ENCODE results near the gene CLPTM1L.
A peak's percentile ranks its signal among the peaks of the same experiment; 100 is the strongest.

The CLPTM1L gene

GRCh38 chr5:1387876-1388275, 43.0 kb upstream of the CLPTM1L start:
- Histone ChIP-seq H2AFZ (ENCODE audit: low read length) (no peak overlapping the region), H3K9me3 (ENCODE audit: insufficient read depth, low read depth, low read length) (no peaks in the 10 kb centered on the region), H3K79me2 (ENCODE audit: insufficient read depth, low read length) (no peaks in the 10 kb centered on the region), H3K27me3 (ENCODE audit: insufficient read depth, low read length, poor library complexity, severe bottlenecking) (no peaks in the 10 kb centered on the region), H3K9ac (ENCODE audit: low read depth, low read length, poor library complexity, severe bottlenecking) (no peak overlapping the region), H4K20me1 (ENCODE audit: insufficient read depth, low read length, poor library complexity, severe bottlenecking) (no peaks in the 10 kb centered on the region), H3K4me3 (ENCODE audit: low read length, poor library complexity, severe bottlenecking) (no peak overlapping the region), H3K36me3 (ENCODE audit: insufficient read depth, low read length) (no peaks in the 10 kb centered on the region), H3K4me1 (ENCODE audit: insufficient read depth, low read length, poor library complexity, severe bottlenecking) (peaks cover 13% of the 10 kb centered on the region), H3K4me2 (ENCODE audit: low read depth, low read length, poor library complexity, severe bottlenecking) (no peak overlapping the region), H3K9me2 (replicated peaks; ENCODE audit: low read depth, low read length) (no peaks in the 10 kb centered on the region), H3F3A (ENCODE audit: low read depth) (no peaks in the 10 kb centered on the region)
- TF ChIP-seq EZH2phosphoT487 (IDR thresholded peaks at IDR 0.05; ENCODE audit: borderline replicate concordance) (no peak), CTCF (conservative IDR thresholded peaks at IDR 0.05; ENCODE audit: low read length) (no peak)

GRCh38 chr5:1387059-1387755, 42.3 kb upstream of the CLPTM1L start:
- no peaks in the 10 kb centered on the region for H3K9me2 ChIP-seq (replicated peaks; ENCODE audit: low read depth, low read length)
- peak overlapping the region; percentile 84 for H3K4me2 ChIP-seq (ENCODE audit: low read depth, low read length, poor library complexity, severe bottlenecking)
- H2AFZ ChIP-seq (ENCODE audit: low read length) = no peak overlapping the region
- no peaks in the 10 kb centered on the region for H3K36me3 ChIP-seq (ENCODE audit: insufficient read depth, low read length)
- H3K9me3 ChIP-seq (ENCODE audit: insufficient read depth, low read depth, low read length) = no peaks in the 10 kb centered on the region
- no peaks in the 10 kb centered on the region for H3K27me3 ChIP-seq (ENCODE audit: insufficient read depth, low read length, poor library complexity, severe bottlenecking)
- TF ChIP-seq CTCF (conservative IDR thresholded peaks at IDR 0.05; ENCODE audit: low read length) (no peak), EZH2phosphoT487 (IDR thresholded peaks at IDR 0.05; ENCODE audit: borderline replicate concordance) (no peak)
- no peak overlapping the region for H3K4me3 ChIP-seq (ENCODE audit: low read length, poor library complexity, severe bottlenecking)
- H3K4me1 ChIP-seq (ENCODE audit: insufficient read depth, low read length, poor library complexity, severe bottlenecking) = peaks cover 13% of the 10 kb centered on the region
- no peak overlapping the region for H3K9ac ChIP-seq (ENCODE audit: low read depth, low read length, poor library complexity, severe bottlenecking)
- no peaks in the 10 kb centered on the region for H4K20me1 ChIP-seq (ENCODE audit: insufficient read depth, low read length, poor library complexity, severe bottlenecking)
- H3K79me2 ChIP-seq (ENCODE audit: insufficient read depth, low read length) = no peaks in the 10 kb centered on the region
- H3F3A ChIP-seq (ENCODE audit: low read depth) = no peaks in the 10 kb centered on the region

GRCh38 chr5:1386274-1386717, 41.4 kb upstream of the CLPTM1L start:
- Histone ChIP-seq H3K9me3 (ENCODE audit: insufficient read depth, low read depth, low read length) (no peaks in the 10 kb centered on the region), H3K36me3 (ENCODE audit: insufficient read depth, low read length) (no peaks in the 10 kb centered on the region), H2AFZ (ENCODE audit: low read length) (peak overlapping the region; percentile 92), H3K4me1 (ENCODE audit: insufficient read depth, low read length, poor library complexity, severe bottlenecking) (peaks cover 13% of the 10 kb centered on the region), H3K4me3 (ENCODE audit: low read length, poor library complexity, severe bottlenecking) (peak overlapping the region; percentile 77), H3K79me2 (ENCODE audit: insufficient read depth, low read length) (no peaks in the 10 kb centered on the region), H3K9me2 (replicated peaks; ENCODE audit: low read depth, low read length) (no peaks in the 10 kb centered on the region), H3F3A (ENCODE audit: low read depth) (no peaks in the 10 kb centered on the region), H3K4me2 (ENCODE audit: low read depth, low read length, poor library complexity, severe bottlenecking) (peak overlapping the region; percentile 84), H3K9ac (ENCODE audit: low read depth, low read length, poor library complexity, severe bottlenecking) (peak overlapping the region; percentile 66), H3K27me3 (ENCODE audit: insufficient read depth, low read length, poor library complexity, severe bottlenecking) (no peaks in the 10 kb centered on the region), H4K20me1 (ENCODE audit: insufficient read depth, low read length, poor library complexity, severe bottlenecking) (no peaks in the 10 kb centered on the region)
- no peak for TF ChIP-seq CTCF (conservative IDR thresholded peaks at IDR 0.05; ENCODE audit: low read length)
- no peak for TF ChIP-seq EZH2phosphoT487 (IDR thresholded peaks at IDR 0.05; ENCODE audit: borderline replicate concordance)

All from Loucy (cell line).